ENCODE data around the gene TNFAIP8L3.

TNFAIP8L3 gene

GRCh38 chr15:51121631-51122225, 27.0 kb upstream of the TNFAIP8L3 start:
- no peaks in the 10 kb centered on the region for H3K27me3 ChIP-seq (replicated peaks; ENCODE audit: insufficient read depth, low read length)
- no peak overlapping the region for H2AFZ ChIP-seq (ENCODE audit: low read length)
- H3F3A ChIP-seq (ENCODE audit: insufficient read depth, low read length), result no peaks in the 10 kb centered on the region
- H3K9me2 ChIP-seq (replicated peaks; ENCODE audit: insufficient read depth, low read length), result no peaks in the 10 kb centered on the region
- H3K36me3 ChIP-seq (replicated peaks; ENCODE audit: insufficient read depth, low read length), result no peaks in the 10 kb centered on the region
- no peaks in the 10 kb centered on the region for H3K9me3 ChIP-seq (replicated peaks; ENCODE audit: insufficient read depth, low read length)
- no peaks in the 10 kb centered on the region for H3K79me2 ChIP-seq (ENCODE audit: low read length)
- H4K20me1 ChIP-seq (ENCODE audit: insufficient read depth, low read length), result no peaks in the 10 kb centered on the region
- H3K4me1 ChIP-seq (ENCODE audit: low read length), result 0 out of 2 replicates have a peak, but pooled peaks cover 4% of the 10 kb centered on the region
- H3K9ac ChIP-seq (ENCODE audit: low read length), result no peak overlapping the region
- no peak overlapping the region for H3K27ac ChIP-seq (ENCODE audit: low read length)
- TF ChIP-seq EZH2 (optimal IDR thresholded peaks at IDR 0.05; ENCODE audit: low read depth, low read length) (no peak), CTCF (IDR thresholded peaks at IDR 0.05; ENCODE audit: low read length) (no peak), EZH2phosphoT487 (IDR thresholded peaks at IDR 0.05; ENCODE audit: low read length) (no peak)
- no peak overlapping the region for H3K4me3 ChIP-seq (ENCODE audit: low read length)
- H3K4me2 ChIP-seq (ENCODE audit: low read depth, low read length), result no peak overlapping the region
- no peak for DNase-seq

GRCh38 chr15:51121118-51121517, 26.4 kb upstream of the TNFAIP8L3 start:
- H3K27ac ChIP-seq (ENCODE audit: low read length), result no peak overlapping the region
- H3K4me2 ChIP-seq (ENCODE audit: low read depth, low read length), result no peak overlapping the region

GRCh38 chr15:51119120-51119519, 24.4 kb upstream of the TNFAIP8L3 start:
- H3K4me1 ChIP-seq (ENCODE audit: low read length), result no peaks in the 10 kb centered on the region
- TF ChIP-seq CTCF (IDR thresholded peaks at IDR 0.05; ENCODE audit: low read length), result no peak
- no peak for TF ChIP-seq EZH2phosphoT487 (IDR thresholded peaks at IDR 0.05; ENCODE audit: low read length)
- TF ChIP-seq EZH2 (optimal IDR thresholded peaks at IDR 0.05; ENCODE audit: low read depth, low read length), result no peak
- no peak overlapping the region for H3K4me2 ChIP-seq (ENCODE audit: low read depth, low read length)
- no peaks in the 10 kb centered on the region for H3K36me3 ChIP-seq (replicated peaks; ENCODE audit: insufficient read depth, low read length)
- H3K79me2 ChIP-seq (ENCODE audit: low read length), result no peaks in the 10 kb centered on the region
- no peak overlapping the region for H3K27ac ChIP-seq (ENCODE audit: low read length)
- H3K4me3 ChIP-seq (ENCODE audit: low read length), result no peak overlapping the region
- DNase-seq, result no peak
- H2AFZ ChIP-seq (ENCODE audit: low read length), result no peak overlapping the region
- no peaks in the 10 kb centered on the region for H3F3A ChIP-seq (ENCODE audit: insufficient read depth, low read length)
- no peaks in the 10 kb centered on the region for H3K9me3 ChIP-seq (replicated peaks; ENCODE audit: insufficient read depth, low read length)
- no peaks in the 10 kb centered on the region for H4K20me1 ChIP-seq (ENCODE audit: insufficient read depth, low read length)
- H3K9me2 ChIP-seq (replicated peaks; ENCODE audit: insufficient read depth, low read length), result no peaks in the 10 kb centered on the region
- H3K27me3 ChIP-seq (replicated peaks; ENCODE audit: insufficient read depth, low read length), result no peaks in the 10 kb centered on the region
- no peak overlapping the region for H3K9ac ChIP-seq (ENCODE audit: low read length)

More at GRCh38 chr15:51121118-51121517, 26.4 kb upstream of the TNFAIP8L3 start:
- no peaks in the 10 kb centered on the region for H3K79me2 ChIP-seq (ENCODE audit: low read length)
- H3K9me2 ChIP-seq (replicated peaks; ENCODE audit: insufficient read depth, low read length), result no peaks in the 10 kb centered on the region
- H3K9me3 ChIP-seq (replicated peaks; ENCODE audit: insufficient read depth, low read length), result no peaks in the 10 kb centered on the region
- no peak overlapping the region for H3K4me3 ChIP-seq (ENCODE audit: low read length)
- H3K9ac ChIP-seq (ENCODE audit: low read length), result no peak overlapping the region
- TF ChIP-seq EZH2 (optimal IDR thresholded peaks at IDR 0.05; ENCODE audit: low read depth, low read length), result no peak
- TF ChIP-seq CTCF (IDR thresholded peaks at IDR 0.05; ENCODE audit: low read length), result no peak
- no peak for TF ChIP-seq EZH2phosphoT487 (IDR thresholded peaks at IDR 0.05; ENCODE audit: low read length)
- no peaks in the 10 kb centered on the region for H4K20me1 ChIP-seq (ENCODE audit: insufficient read depth, low read length)
- no peaks in the 10 kb centered on the region for H3K27me3 ChIP-seq (replicated peaks; ENCODE audit: insufficient read depth, low read length)
- DNase-seq, result no peak
- H3F3A ChIP-seq (ENCODE audit: insufficient read depth, low read length), result no peaks in the 10 kb centered on the region
- no peak overlapping the region for H2AFZ ChIP-seq (ENCODE audit: low read length)
- 0 out of 2 replicates have a peak, but pooled peaks cover 4% of the 10 kb centered on the region for H3K4me1 ChIP-seq (ENCODE audit: low read length)
- no peaks in the 10 kb centered on the region for H3K36me3 ChIP-seq (replicated peaks; ENCODE audit: insufficient read depth, low read length)

Data from MM.1S (cell line).